ENCODE results near the gene ZFYVE9. TPM values are rescaled to one million over a fixed set of nuclear protein-coding genes. Genes with fewer than 3 reads are reported as not detected.

ZFYVE9 gene
- total and polyA plus RNA-seq, 10 of the 15 experiments (the other 5 are each of a cell fraction or from before 2014, with no cell fraction given): 0.26 to 6.9 (median 2.3) TPM

GRCh38 chr1:52281518-52281917 lies 139.6 kb downstream of the ZFYVE9 start:
- no peak overlapping the region for H3K4me2 ChIP-seq (ENCODE audit: control insufficient read depth, insufficient read depth)
- no peaks in the 10 kb centered on the region for H3K9me3 ChIP-seq (replicated peaks; ENCODE audit: control insufficient read depth, insufficient read depth, low read length)
- SMC1A ChIA-PET (ENCODE audit: uncharacterized antibody, unreplicated experiment): no interaction called here
- DNase-seq (ENCODE audit: low read depth, low spot score) (no peak), FAIRE-seq (no peak), ATAC-seq (no peak)
- in situ Hi-C loops (cut with MboI) (loop anchor here (25.0 kb wide), 1 partner anchor 144 kb away; the partner anchor contains the start of gene ZFYVE9), intact Hi-C loops (cut with micrococcal nuclease; ENCODE audit: unreplicated experiment) (no loop called here)
- H4K20me1 ChIP-seq (ENCODE audit: control insufficient read depth, insufficient read depth): no peaks in the 10 kb centered on the region
- H3K4me1 ChIP-seq (ENCODE audit: control insufficient read depth, insufficient read depth, low read length): no peaks in the 10 kb centered on the region
- no peaks in the 10 kb centered on the region for H3K27me3 ChIP-seq (replicated peaks in 1 of 2; ENCODE audit: control insufficient read depth in 2 of 2, insufficient read depth in 2 of 2, low read length in 1 of 2)
- no peak overlapping the region for H3K9ac ChIP-seq (ENCODE audit: control insufficient read depth, insufficient read depth, low read length)
- RAD21 ChIA-PET (ENCODE audit: unreplicated experiment): no interaction called here
- WGBS (ENCODE audit: insufficient coverage, insufficient replicate concordance, low lambda C conversion rate, missing lambda C conversion rate): 98% methylated on average over 2 of the region's 2 CpGs
- no TSS peak for BruUV-seq (replicated peaks)
- POLR2A ChIA-PET: no interaction called here
- no peak overlapping the region for H3K4me3 ChIP-seq
- CTCF ChIA-PET: interaction anchor here (0.6 to 1.6 kb wide), 2 partner anchors 14 to 363 kb away, joined by 3 to 4 read pairs; no protein-coding TSS in a partner anchor
- H3K79me2 ChIP-seq (ENCODE audit: control insufficient read depth, insufficient read depth, low read length): no peaks in the 10 kb centered on the region
- no peak overlapping the region for H3K27ac ChIP-seq (ENCODE audit: control insufficient read depth, insufficient read depth)
- H3K36me3 ChIP-seq (ENCODE audit: control insufficient read depth in 2 of 2, insufficient read depth in 2 of 2, low read length in 1 of 2): no peaks in the 10 kb centered on the region
- H2AFZ ChIP-seq (ENCODE audit: control insufficient read depth, low read depth, low read length): no peak overlapping the region
- TF ChIP-seq BRCA1 (IDR thresholded peaks at IDR 0.05; ENCODE audit: low read depth, low read length): no peak
- TF ChIP-seq, protein P1, sequence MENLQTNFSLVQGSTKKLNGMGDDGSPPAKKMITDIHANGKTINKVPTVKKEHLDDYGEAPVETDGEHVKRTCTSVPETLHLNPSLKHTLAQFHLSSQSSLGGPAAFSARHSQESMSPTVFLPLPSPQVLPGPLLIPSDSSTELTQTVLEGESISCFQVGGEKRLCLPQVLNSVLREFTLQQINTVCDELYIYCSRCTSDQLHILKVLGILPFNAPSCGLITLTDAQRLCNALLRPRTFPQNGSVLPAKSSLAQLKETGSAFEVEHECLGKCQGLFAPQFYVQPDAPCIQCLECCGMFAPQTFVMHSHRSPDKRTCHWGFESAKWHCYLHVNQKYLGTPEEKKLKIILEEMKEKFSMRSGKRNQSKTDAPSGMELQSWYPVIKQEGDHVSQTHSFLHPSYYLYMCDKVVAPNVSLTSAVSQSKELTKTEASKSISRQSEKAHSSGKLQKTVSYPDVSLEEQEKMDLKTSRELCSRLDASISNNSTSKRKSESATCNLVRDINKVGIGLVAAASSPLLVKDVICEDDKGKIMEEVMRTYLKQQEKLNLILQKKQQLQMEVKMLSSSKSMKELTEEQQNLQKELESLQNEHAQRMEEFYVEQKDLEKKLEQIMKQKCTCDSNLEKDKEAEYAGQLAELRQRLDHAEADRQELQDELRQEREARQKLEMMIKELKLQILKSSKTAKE (IDR thresholded peaks at IDR 0.05; ENCODE audit: low read depth, poor library complexity, severe bottlenecking): no peak
- TF ChIP-seq ZNF207 (IDR thresholded peaks at IDR 0.05; ENCODE audit: borderline replicate concordance): no peak
- no peak for TF ChIP-seq RFX5 (IDR thresholded peaks at IDR 0.05; ENCODE audit: low read depth, low read length)
- TF ChIP-seq ZSCAN29 (IDR thresholded peaks at IDR 0.05): no peak
- TF ChIP-seq MYC (IDR thresholded peaks at IDR 0.05; ENCODE audit: insufficient read depth, insufficient read length, insufficient replicate concordance, low read length, severe bottlenecking): no peak
- no peak for TF ChIP-seq JUND (IDR thresholded peaks at IDR 0.05; ENCODE audit: low read depth, low read length)
- TF ChIP-seq, protein P2, sequence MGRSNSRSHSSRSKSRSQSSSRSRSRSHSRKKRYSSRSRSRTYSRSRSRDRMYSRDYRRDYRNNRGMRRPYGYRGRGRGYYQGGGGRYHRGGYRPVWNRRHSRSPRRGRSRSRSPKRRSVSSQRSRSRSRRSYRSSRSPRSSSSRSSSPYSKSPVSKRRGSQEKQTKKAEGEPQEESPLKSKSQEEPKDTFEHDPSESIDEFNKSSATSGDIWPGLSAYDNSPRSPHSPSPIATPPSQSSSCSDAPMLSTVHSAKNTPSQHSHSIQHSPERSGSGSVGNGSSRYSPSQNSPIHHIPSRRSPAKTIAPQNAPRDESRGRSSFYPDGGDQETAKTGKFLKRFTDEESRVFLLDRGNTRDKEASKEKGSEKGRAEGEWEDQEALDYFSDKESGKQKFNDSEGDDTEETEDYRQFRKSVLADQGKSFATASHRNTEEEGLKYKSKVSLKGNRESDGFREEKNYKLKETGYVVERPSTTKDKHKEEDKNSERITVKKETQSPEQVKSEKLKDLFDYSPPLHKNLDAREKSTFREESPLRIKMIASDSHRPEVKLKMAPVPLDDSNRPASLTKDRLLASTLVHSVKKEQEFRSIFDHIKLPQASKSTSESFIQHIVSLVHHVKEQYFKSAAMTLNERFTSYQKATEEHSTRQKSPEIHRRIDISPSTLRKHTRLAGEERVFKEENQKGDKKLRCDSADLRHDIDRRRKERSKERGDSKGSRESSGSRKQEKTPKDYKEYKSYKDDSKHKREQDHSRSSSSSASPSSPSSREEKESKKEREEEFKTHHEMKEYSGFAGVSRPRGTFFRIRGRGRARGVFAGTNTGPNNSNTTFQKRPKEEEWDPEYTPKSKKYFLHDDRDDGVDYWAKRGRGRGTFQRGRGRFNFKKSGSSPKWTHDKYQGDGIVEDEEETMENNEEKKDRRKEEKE (IDR thresholded peaks at IDR 0.05): no peak
- TF ChIP-seq, protein P3, sequence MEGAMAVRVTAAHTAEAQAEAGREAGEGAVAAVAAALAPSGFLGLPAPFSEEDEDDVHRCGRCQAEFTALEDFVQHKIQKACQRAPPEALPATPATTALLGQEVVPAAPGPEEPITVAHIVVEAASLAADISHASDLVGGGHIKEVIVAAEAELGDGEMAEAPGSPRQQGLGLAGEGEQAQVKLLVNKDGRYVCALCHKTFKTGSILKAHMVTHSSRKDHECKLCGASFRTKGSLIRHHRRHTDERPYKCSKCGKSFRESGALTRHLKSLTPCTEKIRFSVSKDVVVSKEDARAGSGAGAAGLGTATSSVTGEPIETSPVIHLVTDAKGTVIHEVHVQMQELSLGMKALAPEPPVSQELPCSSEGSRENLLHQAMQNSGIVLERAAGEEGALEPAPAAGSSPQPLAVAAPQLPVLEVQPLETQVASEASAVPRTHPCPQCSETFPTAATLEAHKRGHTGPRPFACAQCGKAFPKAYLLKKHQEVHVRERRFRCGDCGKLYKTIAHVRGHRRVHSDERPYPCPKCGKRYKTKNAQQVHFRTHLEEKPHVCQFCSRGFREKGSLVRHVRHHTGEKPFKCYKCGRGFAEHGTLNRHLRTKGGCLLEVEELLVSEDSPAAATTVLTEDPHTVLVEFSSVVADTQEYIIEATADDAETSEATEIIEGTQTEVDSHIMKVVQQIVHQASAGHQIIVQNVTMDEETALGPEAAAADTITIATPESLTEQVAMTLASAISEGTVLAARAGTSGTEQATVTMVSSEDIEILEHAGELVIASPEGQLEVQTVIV (IDR thresholded peaks at IDR 0.05; ENCODE audit: borderline replicate concordance, partially characterized antibody): no peak
- TF ChIP-seq, protein P4, sequence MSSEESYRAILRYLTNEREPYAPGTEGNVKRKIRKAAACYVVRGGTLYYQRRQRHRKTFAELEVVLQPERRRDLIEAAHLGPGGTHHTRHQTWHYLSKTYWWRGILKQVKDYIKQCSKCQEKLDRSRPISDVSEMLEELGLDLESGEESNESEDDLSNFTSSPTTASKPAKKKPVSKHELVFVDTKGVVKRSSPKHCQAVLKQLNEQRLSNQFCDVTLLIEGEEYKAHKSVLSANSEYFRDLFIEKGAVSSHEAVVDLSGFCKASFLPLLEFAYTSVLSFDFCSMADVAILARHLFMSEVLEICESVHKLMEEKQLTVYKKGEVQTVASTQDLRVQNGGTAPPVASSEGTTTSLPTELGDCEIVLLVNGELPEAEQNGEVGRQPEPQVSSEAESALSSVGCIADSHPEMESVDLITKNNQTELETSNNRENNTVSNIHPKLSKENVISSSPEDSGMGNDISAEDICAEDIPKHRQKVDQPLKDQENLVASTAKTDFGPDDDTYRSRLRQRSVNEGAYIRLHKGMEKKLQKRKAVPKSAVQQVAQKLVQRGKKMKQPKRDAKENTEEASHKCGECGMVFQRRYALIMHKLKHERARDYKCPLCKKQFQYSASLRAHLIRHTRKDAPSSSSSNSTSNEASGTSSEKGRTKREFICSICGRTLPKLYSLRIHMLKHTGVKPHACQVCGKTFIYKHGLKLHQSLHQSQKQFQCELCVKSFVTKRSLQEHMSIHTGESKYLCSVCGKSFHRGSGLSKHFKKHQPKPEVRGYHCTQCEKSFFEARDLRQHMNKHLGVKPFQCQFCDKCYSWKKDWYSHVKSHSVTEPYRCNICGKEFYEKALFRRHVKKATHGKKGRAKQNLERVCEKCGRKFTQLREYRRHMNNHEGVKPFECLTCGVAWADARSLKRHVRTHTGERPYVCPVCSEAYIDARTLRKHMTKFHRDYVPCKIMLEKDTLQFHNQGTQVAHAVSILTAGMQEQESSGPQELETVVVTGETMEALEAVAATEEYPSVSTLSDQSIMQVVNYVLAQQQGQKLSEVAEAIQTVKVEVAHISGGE (CRISPR knock-in tag; IDR thresholded peaks at IDR 0.05): no peak
- no peak for TF ChIP-seq STAT1 (conservative IDR thresholded peaks at IDR 0.05)
- TF ChIP-seq SIN3A (IDR thresholded peaks at IDR 0.05; ENCODE audit: low read depth, low read length): no peak

Measured in GM12878 (cell line).